C4-2B (cell line): ENCODE data around the gene CDC14B.

ENCODE experiments used
- H3K27ac ChIP-seq: fragments of 450-650 bp; 2 replicates; pipeline ENCODE4 v1.5.1; 2017
- ZFX ChIP-seq: fragments of 450-650 bp; IDR thresholded peaks from 2 replicates; pipeline ENCODE4 v1.6.1; 2017
- TF ChIP-seq, protein P1 (sequence below): fragments of 450-650 bp; conservative IDR thresholded peaks from 2 replicates; pipeline ENCODE4 v1.5.1; 2017; ENCODE audit warnings: mild to moderate bottlenecking

Gene CDC14B

DNA sequence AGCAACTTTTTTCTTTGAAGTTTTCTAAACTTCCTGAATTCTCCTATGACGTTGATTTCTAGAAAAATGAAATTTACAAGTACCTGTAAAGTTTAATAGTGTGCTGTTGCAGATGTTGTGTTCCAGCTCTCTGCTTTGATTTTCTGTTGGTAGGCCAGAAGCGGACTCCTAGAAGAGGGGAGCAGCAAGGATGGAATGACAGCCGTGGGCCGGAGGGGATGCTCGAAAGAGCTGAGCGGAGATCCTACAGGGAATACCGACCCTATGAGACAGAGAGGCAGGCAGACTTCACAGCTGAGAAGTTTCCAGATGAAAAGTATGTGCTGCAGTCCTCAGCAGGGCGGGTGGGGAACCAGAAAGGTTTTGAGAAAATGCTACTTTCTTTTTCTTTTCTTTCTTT is 161.4 kb downstream of the CDC14B start:
- no peak for TF ChIP-seq ZFX
- TF ChIP-seq, protein P1, sequence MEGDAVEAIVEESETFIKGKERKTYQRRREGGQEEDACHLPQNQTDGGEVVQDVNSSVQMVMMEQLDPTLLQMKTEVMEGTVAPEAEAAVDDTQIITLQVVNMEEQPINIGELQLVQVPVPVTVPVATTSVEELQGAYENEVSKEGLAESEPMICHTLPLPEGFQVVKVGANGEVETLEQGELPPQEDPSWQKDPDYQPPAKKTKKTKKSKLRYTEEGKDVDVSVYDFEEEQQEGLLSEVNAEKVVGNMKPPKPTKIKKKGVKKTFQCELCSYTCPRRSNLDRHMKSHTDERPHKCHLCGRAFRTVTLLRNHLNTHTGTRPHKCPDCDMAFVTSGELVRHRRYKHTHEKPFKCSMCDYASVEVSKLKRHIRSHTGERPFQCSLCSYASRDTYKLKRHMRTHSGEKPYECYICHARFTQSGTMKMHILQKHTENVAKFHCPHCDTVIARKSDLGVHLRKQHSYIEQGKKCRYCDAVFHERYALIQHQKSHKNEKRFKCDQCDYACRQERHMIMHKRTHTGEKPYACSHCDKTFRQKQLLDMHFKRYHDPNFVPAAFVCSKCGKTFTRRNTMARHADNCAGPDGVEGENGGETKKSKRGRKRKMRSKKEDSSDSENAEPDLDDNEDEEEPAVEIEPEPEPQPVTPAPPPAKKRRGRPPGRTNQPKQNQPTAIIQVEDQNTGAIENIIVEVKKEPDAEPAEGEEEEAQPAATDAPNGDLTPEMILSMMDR, result no peak
- no peak overlapping the region for H3K27ac ChIP-seq

- no peak for TF ChIP-seq ZFX
- H3K27ac ChIP-seq, result no peak overlapping the region
These were observed 162.4 kb downstream of the CDC14B start for GRCh38 chr9:96457266-96457665.

DNA sequence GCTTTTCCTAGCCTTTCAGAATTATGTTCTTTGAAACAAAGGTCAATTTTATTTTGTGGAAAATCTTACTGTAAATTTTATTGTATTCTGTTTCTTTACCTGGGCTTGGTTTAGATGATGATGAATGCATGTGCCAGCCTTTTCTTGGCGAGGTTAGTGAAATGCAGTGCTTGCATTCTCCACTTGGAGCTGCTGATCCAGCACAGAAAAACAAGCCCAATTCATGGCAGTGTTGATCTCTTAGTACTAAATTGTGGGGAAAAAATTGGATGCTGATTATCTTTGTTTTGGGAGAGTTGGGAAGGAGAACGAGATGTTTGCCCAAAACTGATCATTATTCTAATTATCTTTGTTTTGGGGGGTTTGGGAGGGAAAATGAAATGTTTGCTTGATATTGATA is 166.0 kb downstream of the CDC14B start:
- H3K27ac ChIP-seq, result no peak overlapping the region
- TF ChIP-seq, protein P1, result peak; percentile 71
- no peak for TF ChIP-seq ZFX

GRCh38 chr9:96450613-96451528 is 168.8 kb downstream of the CDC14B start:
- TF ChIP-seq, protein P1, result no peak
- H3K27ac ChIP-seq, result peak overlapping the region; percentile 52
